Heart right ventricle (tissue), 16 donors: ENCODE results near the gene CX3CL1. TPM values are rescaled to one million over a fixed set of nuclear protein-coding genes. Genes with fewer than 3 reads are reported as not detected.

Experiments
- ATAC-seq, 8 donors: fragments of 200-7000 bp; cut with Tn5 transposase; one replicate each; pipeline ENCODE4 v1.9.1; 2020; ENCODE audit warnings: mild to moderate bottlenecking in 8 of 8, moderate library complexity in 8 of 8, moderate number of reproducible peaks in 1 of 8
- DNase-seq, 2 donors: peaks; one replicate each; pipeline ENCODE4 v3.0.0-alpha.2; 2020
- H3K27ac ChIP-seq, 10 donors: fragments of 200-600 bp; sonication (generic) in 2 of 10; one replicate each; pipeline versions ENCODE4 v1.5.0 to v1.8.0; 2020 to 2022; ENCODE audit warnings: mild to moderate bottlenecking in 3 of 10
- H3K27me3 ChIP-seq, 7 donors: fragments of 200-600 bp; one replicate each; pipeline ENCODE4 v1.8.0; 2021 to 2022; ENCODE audit warnings: mild to moderate bottlenecking in 2 of 7
- H3K36me3 ChIP-seq, 9 donors: fragments of 200-600 bp; sonication (generic) in 1 of 9; one replicate each; pipeline versions ENCODE4 v1.5.0 to v1.8.0; 2020 to 2022; ENCODE audit warnings: mild to moderate bottlenecking in 2 of 9
- H3K4me1 ChIP-seq, 9 donors: fragments of 200-600 bp; sonication (generic) in 1 of 9; one replicate each; pipeline versions ENCODE4 v1.5.0 to v1.8.0; 2020 to 2022; ENCODE audit warnings: mild to moderate bottlenecking in 4 of 9
- H3K4me3 ChIP-seq, 10 donors: fragments of 200-600 bp; sonication (generic) in 2 of 10; one replicate each; pipeline versions ENCODE4 v1.5.0 to v1.8.0; 2020 to 2022; ENCODE audit warnings: mild to moderate bottlenecking in 7 of 10, moderate library complexity in 2 of 10
- H3K9me3 ChIP-seq, 11 donors: fragments of 200-600 bp in 10 of 11; sonication (generic) in 2 of 11; one replicate each; pipeline versions ENCODE4 v1.5.0 to v1.8.0; 2013 to 2022; ENCODE audit warnings: mild to moderate bottlenecking in 2 of 11, control low read depth in 1 of 11, moderate library complexity in 1 of 11
- WGBS, 2 donors: extraction: QIAGEN DNeasy Blood & Tissue Kit; methylation state at CpG; one replicate each; pipeline ENCODE4 v1.1.7; 2013; ENCODE audit warnings: inconsistent platforms in 1 of 2; 5-methylcytosine and 5-hydroxymethylcytosine counted together
- intact Hi-C, 10 donors: fragments of 100-400 bp; cut with DNase I; formaldehyde crosslinking; loops; one replicate each; pipeline versions ENCODE4 v1.11.1 to v1.14.2; 2022
- polyA plus RNA-seq, 2 donors: library from polyadenylated mRNA; stranded (reverse); fragments of 200-250 nt; gene quantifications; one replicate each; pipeline ENCODE4 v1.2.3, GENCODE V29; 2013
- total RNA-seq, 10 donors: library from RNA; stranded (reverse); fragmentation: NEBNext Ultra II Directional in 3 of 10; extraction: Animal tissue kit (Norgen Biotek cat#: 25700) in 3 of 10; gene quantifications; one replicate each; pipeline versions ENCODE4 v1.2.1 to v1.2.4, GENCODE V29; 2021 to 2023
- TF ChIP-seq, protein P1 (sequence below), 9 donors: fragments of 200-600 bp; sonication (generic) in 2 of 9; IDR thresholded peaks; one replicate each; pipeline versions ENCODE4 v1.5.0 to v1.8.0; 2021 to 2022; ENCODE audit warnings: antibody characterized with exemption in 9 of 9, mild to moderate bottlenecking in 5 of 9, moderate library complexity in 1 of 9
- donor health status: Arrhythmogenic right ventricular cardiomyopathy.
- donor health status: ischemic (EF 13 %, LVEDD 7.1; RV severe dilation, severe dysfunction).
- donor health status: healthy with polysubstance abuse.
- donor health status: DM: no; HTN: yes; CAD: no.
- donor health status: DM: no; HTN: no; CAD: no.
- donor health status: ischemic (EF 25% LVEDD 6.9; RV normal size, moderate dysfunction).
- donor health status: ischemic (EF 25% LVEDD 5.7; RV mildly dilated, moderate dysfunction).
- donor health status: healthy.
- donor health status: DM: yes; HTN: yes; CAD: no.
- donor health status: Ischemic cardiomyopathy.
- donor health status: ischemic (EF 35%, LVEDD 5.7; RV mildly dilated, moderate dysfunction).
- donor health status: nonischemic (EF 11% LVEDD 7.7; RV severe dilation, severe dysfunction).
- donor health status: DM: yes; HTN: yes; CAD: no.
- donor health status: PGD.
- donor health status: ischemic (EF 29% LVEDD 5.4; RV normal size, mild dysfunction).
- donor health status: nonischemic (EF 23%, LVEDD 6.1; RV moderate dilation, normal function).

The CX3CL1 gene
- total and polyA plus RNA-seq, 12 donors, result 7.8 to 46.3 (median 15.5) TPM

DNA sequence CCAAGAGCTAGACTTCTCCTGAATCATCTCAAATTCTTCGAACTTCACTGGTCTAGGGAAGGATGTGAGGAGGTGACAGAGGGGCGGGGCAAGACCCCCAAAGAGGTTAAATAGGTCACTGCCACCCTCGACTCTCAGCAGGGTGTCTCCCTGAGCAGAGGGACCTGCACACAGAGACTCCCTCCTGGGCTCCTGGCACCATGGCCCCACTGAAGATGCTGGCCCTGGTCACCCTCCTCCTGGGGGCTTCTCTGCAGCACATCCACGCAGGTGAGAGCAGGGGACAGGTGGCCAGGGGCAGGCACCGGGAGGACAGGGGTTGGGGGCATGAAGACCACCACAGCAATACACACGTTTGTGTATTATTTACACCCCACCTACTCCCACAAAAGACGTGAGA, 41.4 kb downstream of the CX3CL1 start:
- intact Hi-C loops, result loop anchor here in 4 of 10 donors (2.0 to 10.0 kb wide), 3 partner anchors 111 to 329 kb away; partner anchors contain the start of gene ARL2BP (in 1 of the 4)
- Histone ChIP-seq H3K9me3 (no peaks in the 10 kb centered on the region), H3K27ac (no peak overlapping the region), H3K36me3 (no peaks in the 10 kb centered on the region), H3K27me3 (no peaks in the 10 kb centered on the region), H3K4me1 (peaks cover 14 to 51% (median 44%) of the 10 kb centered on the region in 9 donors), H3K4me3 (no peak overlapping the region)
- TF ChIP-seq, protein P1, sequence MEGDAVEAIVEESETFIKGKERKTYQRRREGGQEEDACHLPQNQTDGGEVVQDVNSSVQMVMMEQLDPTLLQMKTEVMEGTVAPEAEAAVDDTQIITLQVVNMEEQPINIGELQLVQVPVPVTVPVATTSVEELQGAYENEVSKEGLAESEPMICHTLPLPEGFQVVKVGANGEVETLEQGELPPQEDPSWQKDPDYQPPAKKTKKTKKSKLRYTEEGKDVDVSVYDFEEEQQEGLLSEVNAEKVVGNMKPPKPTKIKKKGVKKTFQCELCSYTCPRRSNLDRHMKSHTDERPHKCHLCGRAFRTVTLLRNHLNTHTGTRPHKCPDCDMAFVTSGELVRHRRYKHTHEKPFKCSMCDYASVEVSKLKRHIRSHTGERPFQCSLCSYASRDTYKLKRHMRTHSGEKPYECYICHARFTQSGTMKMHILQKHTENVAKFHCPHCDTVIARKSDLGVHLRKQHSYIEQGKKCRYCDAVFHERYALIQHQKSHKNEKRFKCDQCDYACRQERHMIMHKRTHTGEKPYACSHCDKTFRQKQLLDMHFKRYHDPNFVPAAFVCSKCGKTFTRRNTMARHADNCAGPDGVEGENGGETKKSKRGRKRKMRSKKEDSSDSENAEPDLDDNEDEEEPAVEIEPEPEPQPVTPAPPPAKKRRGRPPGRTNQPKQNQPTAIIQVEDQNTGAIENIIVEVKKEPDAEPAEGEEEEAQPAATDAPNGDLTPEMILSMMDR (IDR thresholded peaks at IDR 0.05), result no peak
- WGBS, 2 donors, result 79 to 80% methylated on average over 7 of the region's 7 CpGs
- ATAC-seq (no peak), DNase-seq (no peak)

DNA sequence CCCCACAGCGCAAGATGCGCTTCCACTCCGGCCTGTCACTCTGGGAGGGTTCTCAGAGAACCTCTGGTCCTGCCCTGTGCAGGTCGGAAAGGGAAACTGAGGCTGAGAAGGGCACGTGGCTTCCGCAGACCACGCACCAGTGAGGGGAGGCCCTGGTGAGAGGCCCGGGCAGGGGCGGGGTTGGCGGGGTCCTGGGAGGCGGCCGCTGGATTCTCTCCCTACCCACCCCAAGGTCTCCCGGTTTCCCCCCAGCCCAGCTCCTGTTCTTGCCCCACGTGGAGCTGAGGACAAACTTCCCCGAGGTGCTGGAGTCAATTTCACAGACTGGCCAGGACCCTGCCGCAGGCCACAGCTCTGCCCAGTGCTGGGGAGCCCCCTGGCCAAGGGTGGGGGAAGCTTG, 43.8 kb downstream of the CX3CL1 start:
- DNase-seq (no peak), ATAC-seq (peak in 4 of 8 donors; percentile 1 to 4 (median 3))
- H3K9me3 ChIP-seq, result no peaks in the 10 kb centered on the region
- peak overlapping the region in 3 of 10 donors; percentile 43 to 58 (median 57) for H3K27ac ChIP-seq
- no peaks in the 10 kb centered on the region for H3K36me3 ChIP-seq
- 86 to 88% methylated on average over 16 of the region's 16 CpGs for WGBS, 2 donors
- peaks cover 11 to 40% (median 32%) of the 10 kb centered on the region in 9 donors for H3K4me1 ChIP-seq
- intact Hi-C loops, result loop anchor here in 8 of 10 donors (2.0 to 10.0 kb wide), 6 partner anchors 43 to 331 kb away; partner anchors contain the start of genes CX3CL1 (in 4 of the 8) and ARL2BP (in 1 of the 8)
- H3K27me3 ChIP-seq, result no peaks in the 10 kb centered on the region
- TF ChIP-seq, protein P1 (IDR thresholded peaks at IDR 0.05), result no peak
- no peak overlapping the region for H3K4me3 ChIP-seq

DNA sequence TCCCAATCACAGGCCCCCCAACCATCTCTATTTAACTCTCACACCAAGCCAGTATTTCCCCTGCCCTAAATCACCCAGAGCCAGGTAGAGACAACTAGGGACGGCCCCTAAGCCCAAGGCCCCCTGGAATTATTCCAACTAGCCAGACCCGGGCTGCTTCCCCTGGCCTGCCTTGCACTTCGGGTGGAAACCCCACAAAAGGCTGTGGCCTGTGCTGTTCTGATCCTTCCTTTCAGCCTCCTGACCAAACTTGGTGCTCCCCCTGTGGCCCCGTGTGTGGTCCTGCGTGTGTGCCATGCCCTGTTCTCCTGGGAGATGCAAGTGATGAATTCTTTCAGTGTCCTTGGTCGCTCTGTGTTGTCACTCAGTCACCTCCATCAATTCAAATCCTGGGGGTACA, 47.2 kb downstream of the CX3CL1 start:
- H3K4me1 ChIP-seq, result peaks cover 11 to 57% (median 39%) of the 10 kb centered on the region in 9 donors

DNA sequence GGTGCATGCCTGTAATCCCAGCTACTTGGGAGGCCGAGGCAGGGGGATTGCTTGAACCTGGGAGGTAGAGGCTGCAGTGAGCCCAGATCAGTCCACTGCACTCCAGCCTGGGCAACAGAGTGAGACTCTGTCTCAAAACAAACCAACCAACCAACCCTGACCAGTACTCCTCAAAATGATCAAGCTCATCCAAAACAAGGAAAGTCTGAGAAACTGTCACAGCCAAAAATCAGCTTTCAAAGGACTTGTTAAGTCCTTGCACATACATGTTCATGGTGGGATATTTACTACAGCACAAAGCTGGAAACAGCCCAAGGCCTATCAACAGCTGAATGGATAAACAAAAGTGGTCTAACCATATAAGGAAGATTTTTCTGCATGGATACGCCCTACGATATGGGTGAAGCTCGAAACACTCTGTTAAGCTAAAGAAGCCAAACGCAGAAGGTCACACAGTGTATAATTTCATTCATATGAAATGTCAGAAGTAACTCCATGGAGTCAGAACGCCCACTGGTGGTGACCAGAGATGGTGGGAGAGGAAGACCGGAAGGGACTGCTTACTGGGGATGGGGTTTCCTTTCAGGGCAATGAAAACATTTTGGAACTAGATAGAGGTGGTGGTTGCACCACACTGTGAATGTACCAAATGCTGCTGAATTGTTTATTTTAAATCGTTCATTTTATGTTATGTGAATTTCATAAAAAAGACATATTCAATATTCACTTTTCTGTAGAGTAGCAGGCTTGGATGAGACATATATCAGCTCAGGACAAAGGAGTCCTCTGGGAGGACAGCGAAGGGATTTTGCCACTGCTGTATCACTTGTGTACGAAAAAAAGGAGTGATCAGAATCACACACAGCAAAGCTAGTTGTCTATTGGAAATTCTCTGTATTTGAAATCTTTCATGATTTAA, 50.0 kb downstream of the CX3CL1 start:
- H3K4me3 ChIP-seq, result no peak overlapping the region
- peak overlapping the region in 1 of 10 donors; percentile 41 for H3K27ac ChIP-seq
- TF ChIP-seq, protein P1 (IDR thresholded peaks at IDR 0.05), result peak; percentile 15 to 82 (median 70)
- H3K4me1 ChIP-seq, result peaks cover 8 to 51% (median 37%) of the 10 kb centered on the region in 9 donors
- H3K9me3 ChIP-seq, result no peaks in the 10 kb centered on the region
- peaks cover 0 to 12% (median under 1%) of the 10 kb centered on the region in 9 donors for H3K36me3 ChIP-seq
- ATAC-seq (peak in 4 of 8 donors; percentile 36 to 65 (median 48)), DNase-seq (peak in 1 of 2 donors; percentile 57)
- 35 to 36% methylated on average over 10 of the region's 10 CpGs for WGBS, 2 donors
- H3K27me3 ChIP-seq, result no peaks in the 10 kb centered on the region
- intact Hi-C loops, result loop anchor here in 4 of 10 donors (1.0 to 10.0 kb wide), 3 partner anchors 95 to 337 kb away; no protein-coding TSS in a partner anchor

More for the DNA sequence above, 47.2 kb downstream of the CX3CL1 start:
- H3K27ac ChIP-seq, result peak overlapping the region in 2 of 10 donors; percentile 3 to 33
- DNase-seq (no peak), ATAC-seq (no peak)
- TF ChIP-seq, protein P1 (IDR thresholded peaks at IDR 0.05), result no peak
- no peaks in the 10 kb centered on the region for H3K9me3 ChIP-seq
- H3K4me3 ChIP-seq, result no peak overlapping the region
- intact Hi-C loops, result loop anchor here in 9 of 10 donors (1.0 to 10.0 kb wide), 8 partner anchors 47 to 335 kb away; partner anchors contain the start of genes CX3CL1 (in 3 of the 9) and ARL2BP (in 1 of the 9)
- no peaks in the 10 kb centered on the region for H3K36me3 ChIP-seq
- 78% methylated on average over 6 of the region's 6 CpGs for WGBS, 2 donors
- H3K27me3 ChIP-seq, result no peaks in the 10 kb centered on the region
